WTC11 (cell line): ENCODE measurements around the gene EVI2A. TPM values are rescaled to one million over a fixed set of nuclear protein-coding genes. Genes with fewer than 3 reads are reported as not detected.

Experiments
- ATAC-seq: fragments of 200-7000 bp; cut with Tn5 transposase; 2 replicates; pipeline ENCODE4 v1.10.0; 2021; ENCODE audit warnings: mild to moderate bottlenecking, moderate library complexity
- CTCF ChIA-PET: fragments of 300-600 bp; sonication (Branson Sonifier 250); formaldehyde crosslinking; loops from one replicate; lab custom pipeline; 2021; ENCODE audit warnings: antibody characterized with exemption; lab: Charles Lee
- POLR2A ChIA-PET: fragments of 350-600 bp; sonication (Branson Sonifier 250); formaldehyde crosslinking; loops from one replicate; lab custom pipeline; 2021; ENCODE audit warnings: antibody characterized with exemption; lab: Charles Lee
- DNase-seq: peaks from one replicate; pipeline ENCODE4 v3.0.0; 2021; ENCODE audit warnings: low spot score
- H3K27ac Mint-ChIP-seq: 2 replicates; pipeline ENCODE4 v1.8.0; 2021; ENCODE audit warnings: mixed read lengths
- H3K27me3 Mint-ChIP-seq: 2 replicates; pipeline ENCODE4 v1.8.0; 2021; ENCODE audit warnings: low read depth, mild to moderate bottlenecking, moderate library complexity, mixed read lengths
- H3K36me3 Mint-ChIP-seq: 2 replicates; pipeline ENCODE4 v1.8.0; 2021; ENCODE audit warnings: mixed read lengths
- H3K4me1 Mint-ChIP-seq: 2 replicates; pipeline ENCODE4 v1.8.0; 2022; ENCODE audit warnings: mixed read lengths
- H3K4me3 Mint-ChIP-seq: 2 replicates; pipeline ENCODE4 v1.8.0; 2021; ENCODE audit warnings: mild to moderate bottlenecking, moderate library complexity, mixed read lengths
- H3K9me3 Mint-ChIP-seq: 2 replicates; pipeline ENCODE4 v1.8.0; 2021; ENCODE audit warnings: mixed read lengths
- ARID4B ChIP-seq: sonication (generic); formaldehyde crosslinking; IDR thresholded peaks from 2 replicates; pipeline ENCODE4 v1.8.0; 2023; ENCODE audit warnings: missing genetic modification reagents, mild to moderate bottlenecking, borderline replicate concordance
- ATF1 ChIP-seq: sonication (generic); formaldehyde crosslinking; IDR thresholded peaks from 2 replicates; pipeline ENCODE4 v1.8.1; 2023; ENCODE audit warnings: mild to moderate bottlenecking, moderate library complexity, missing genetic modification reagents
- ATF2 ChIP-seq: sonication (generic); formaldehyde crosslinking; IDR thresholded peaks from 2 replicates; pipeline ENCODE4 v1.8.1; 2022; ENCODE audit warnings: low read depth, missing genetic modification reagents, borderline replicate concordance
- E2F5 ChIP-seq: sonication (generic); formaldehyde crosslinking; IDR thresholded peaks from 2 replicates; pipeline ENCODE4 v1.8.1; 2022; ENCODE audit warnings: mild to moderate bottlenecking, moderate library complexity, missing genetic modification reagents
- EMX1 ChIP-seq: fragments of 250-450 bp; sonication (Bioruptor Pico); IDR thresholded peaks from 2 replicates; pipeline ENCODE4 v1.8.0; 2021; ENCODE audit warnings: mild to moderate bottlenecking
- ERG ChIP-seq: fragments of 250-450 bp; sonication (Bioruptor Pico); IDR thresholded peaks from 2 replicates; pipeline ENCODE4 v1.8.0; 2021; ENCODE audit warnings: mild to moderate bottlenecking
- FOXJ3 ChIP-seq: sonication (generic); formaldehyde crosslinking; IDR thresholded peaks from 2 replicates; pipeline ENCODE4 v1.9.0; 2021; ENCODE audit warnings: missing genetic modification reagents, mild to moderate bottlenecking, borderline replicate concordance
- HMGXB4 ChIP-seq: sonication (generic); formaldehyde crosslinking; IDR thresholded peaks from 2 replicates; pipeline ENCODE4 v1.8.1; 2023; ENCODE audit warnings: mild to moderate bottlenecking, moderate library complexity, missing genetic modification reagents
- IRF2 ChIP-seq: sonication (generic); formaldehyde crosslinking; IDR thresholded peaks from 2 replicates; pipeline ENCODE4 v1.8.0; 2022; ENCODE audit warnings: low read depth, missing genetic modification reagents, borderline replicate concordance
- NR3C1 ChIP-seq: sonication (generic); formaldehyde crosslinking; conservative IDR thresholded peaks from 2 replicates; pipeline ENCODE4 v1.8.1; 2023; ENCODE audit warnings: low read depth, mild to moderate bottlenecking, missing genetic modification reagents
- ZBTB43 ChIP-seq: sonication (generic); formaldehyde crosslinking; IDR thresholded peaks from 2 replicates; pipeline ENCODE4 v1.8.1; 2023; ENCODE audit warnings: mild to moderate bottlenecking, missing genetic modification reagents
- ZNF396 ChIP-seq: fragments of 250-450 bp; sonication (Bioruptor Pico); IDR thresholded peaks from 2 replicates; pipeline ENCODE4 v1.8.0; 2021; ENCODE audit warnings: mild to moderate bottlenecking, moderate library complexity, borderline replicate concordance
- ZNF532 ChIP-seq: fragments of 250-450 bp; sonication (Bioruptor Pico); IDR thresholded peaks from 2 replicates; pipeline ENCODE4 v1.9.0; 2021; ENCODE audit warnings: mild to moderate bottlenecking, borderline replicate concordance
- total RNA-seq: library from RNA; stranded (reverse); gene quantifications from 3 replicates; pipeline ENCODE4 v1.2.3, GENCODE V29; 2021

EVI2A gene
- total RNA-seq, 1 experiment from 2014 or later, result 0.15 TPM

- no peak for DNase-seq
- ATAC-seq, result no peak
- TF ChIP-seq IRF2 (no peak), E2F5 (CRISPR knock-in tag) (no peak), ZNF396 (CRISPR knock-in tag) (no peak), EMX1 (CRISPR knock-in tag) (no peak), HMGXB4 (no peak), ARID4B (no peak), FOXJ3 (CRISPR knock-in tag) (no peak), NR3C1 (CRISPR knock-in tag) (no peak), ATF2 (CRISPR knock-in tag) (no peak), ZBTB43 (CRISPR knock-in tag) (no peak), ATF1 (no peak), ZNF532 (CRISPR knock-in tag) (no peak), ERG (no peak)
- 0 out of 2 replicates have a peak overlapping the region, but pooled peaks have one; percentile 29 for H3K27ac Mint-ChIP-seq
- CTCF ChIA-PET, result interaction anchor here (1.2 to 1.6 kb wide), 2 partner anchors 9 to 25 kb away, joined by 4 to 8 read pairs; no protein-coding TSS in a partner anchor
- H3K4me3 Mint-ChIP-seq, result no peak overlapping the region
- H3K36me3 Mint-ChIP-seq, result peaks cover 18% of the 10 kb centered on the region
- H3K4me1 Mint-ChIP-seq, result peaks cover 9% of the 10 kb centered on the region; the same call in 1 of the 2 replicates
- no peaks in the 10 kb centered on the region for H3K27me3 Mint-ChIP-seq
- POLR2A ChIA-PET, result no interaction called here
- H3K9me3 Mint-ChIP-seq, result no peaks in the 10 kb centered on the region
These were observed 42.6 kb upstream of the EVI2A start for GRCh38 chr17:31364012-31364411.
